GM21786 (cell line): ENCODE results near the gene HAUS3.

ENCODE experiments used
- ATAC-seq: cut with Tn5 transposase; IDR thresholded peaks from one replicate; pipeline ENCODE4 v1.9.1; 2021; ENCODE audit not compliant: unreplicated experiment

HAUS3 gene

GRCh38 chr4:2265113-2266110 is 23.5 kb upstream of the HAUS3 start:
- no peak for ATAC-seq

DNA sequence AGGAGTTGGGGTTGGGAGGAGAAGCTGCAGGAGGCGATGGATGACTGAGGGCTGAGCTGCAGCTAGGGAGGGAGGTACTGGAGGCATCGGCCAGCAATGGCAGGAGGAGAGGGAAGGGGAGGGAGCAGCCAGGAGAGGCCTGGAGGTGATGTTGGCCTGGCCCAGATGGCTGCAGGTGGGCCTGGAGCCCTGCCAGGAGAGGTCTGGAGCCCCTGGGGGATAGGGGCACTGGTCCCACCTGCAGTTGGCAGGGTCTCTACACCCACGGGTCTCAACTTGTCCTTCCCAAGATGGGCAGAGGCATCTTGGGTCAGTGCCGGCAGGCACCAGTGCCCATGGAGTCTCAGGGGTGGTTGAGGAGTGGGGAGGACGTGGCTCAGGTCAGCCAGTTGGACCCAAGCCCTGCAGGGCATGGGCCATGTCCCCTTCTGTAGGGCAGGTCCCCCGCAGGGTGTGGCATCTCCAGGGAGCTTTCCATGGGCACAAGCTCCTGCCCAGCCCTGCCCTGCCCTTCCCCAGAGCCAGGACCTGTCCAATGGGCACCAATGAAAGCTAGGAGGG is 22.6 kb upstream of the HAUS3 start:
- no peak for ATAC-seq

- ATAC-seq = no peak
Observed at GRCh38 chr4:2263926-2264321, 22.0 kb upstream of the HAUS3 start.

DNA sequence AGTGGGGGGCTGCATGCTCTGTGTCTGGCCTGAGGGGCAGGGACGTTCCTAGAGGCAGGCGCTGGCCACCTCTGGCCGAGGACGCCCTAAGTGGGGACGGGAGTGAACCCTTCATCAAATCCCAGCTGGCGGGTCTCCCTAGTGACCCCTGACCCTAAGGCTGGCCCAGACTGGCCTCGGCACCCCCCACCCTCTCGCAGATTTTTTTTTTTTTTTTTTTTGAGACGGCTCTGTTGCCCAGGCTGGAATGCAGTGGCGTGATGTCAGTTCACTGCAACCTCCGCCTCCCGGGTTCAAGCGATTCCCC is 21.0 kb upstream of the HAUS3 start:
- ATAC-seq = no peak

GRCh38 chr4:2262145-2262943 is 20.4 kb upstream of the HAUS3 start:
- ATAC-seq = peak; percentile 91

DNA sequence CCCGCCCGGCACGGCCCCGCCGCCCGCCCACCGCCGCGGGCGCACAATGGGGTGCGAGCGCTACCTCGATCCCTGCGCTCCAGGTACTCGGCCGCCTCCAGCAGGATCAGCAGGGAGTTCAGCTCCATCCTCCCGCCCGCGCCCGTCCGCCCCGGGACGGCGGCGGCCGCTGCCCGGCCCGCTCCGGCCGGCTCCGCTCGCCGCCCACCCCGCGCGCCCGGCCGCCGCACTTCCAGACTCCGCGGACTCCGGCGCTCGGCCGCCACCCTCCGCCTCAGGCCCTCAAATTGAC is 19.9 kb upstream of the HAUS3 start, which contains the start of gene MXD4:
MXD4 (minus strand) TSS at position 257 of the 292 bp plus-strand sequence; CDS start at position 128, 129 bp downstream.
- ATAC-seq = peak; percentile 1

DNA sequence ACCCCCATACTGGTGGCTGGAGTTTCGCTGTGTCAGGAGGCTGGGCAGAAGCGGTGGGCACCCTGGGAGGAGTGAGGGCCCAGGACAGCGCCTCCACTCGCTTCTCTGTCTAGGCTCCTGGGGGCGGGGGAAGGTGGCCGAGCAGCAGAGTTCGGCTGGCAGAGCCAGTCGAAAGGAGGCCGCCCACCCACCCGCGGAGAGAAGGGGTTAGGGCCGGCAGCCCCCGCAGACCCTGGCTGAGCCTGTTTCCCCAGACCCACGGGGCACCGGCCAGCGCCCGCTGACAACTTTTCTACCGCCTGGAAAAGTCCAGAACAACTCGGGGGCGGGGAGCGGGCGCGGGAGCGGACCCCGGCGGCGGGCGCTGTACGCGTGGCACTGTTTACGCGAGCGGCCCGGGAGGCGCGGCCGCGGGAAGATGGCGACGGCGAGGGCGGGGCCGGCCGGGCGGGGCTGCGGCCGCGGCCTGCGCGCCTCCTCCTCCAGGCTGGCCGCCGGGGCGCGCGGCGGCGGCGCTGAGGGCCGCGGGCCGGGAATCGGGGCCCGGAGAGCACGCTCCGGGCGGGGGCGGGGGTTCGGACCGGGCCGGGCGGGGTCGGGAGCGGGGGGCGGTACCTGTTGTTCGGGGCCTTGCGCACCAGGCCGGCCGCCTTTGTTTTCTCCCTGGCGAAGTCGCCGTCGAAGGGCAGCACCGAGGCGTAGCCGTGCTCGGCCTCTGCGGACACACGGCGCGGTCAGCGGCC is 19.4 kb upstream of the HAUS3 start:
- no peak for ATAC-seq

DNA sequence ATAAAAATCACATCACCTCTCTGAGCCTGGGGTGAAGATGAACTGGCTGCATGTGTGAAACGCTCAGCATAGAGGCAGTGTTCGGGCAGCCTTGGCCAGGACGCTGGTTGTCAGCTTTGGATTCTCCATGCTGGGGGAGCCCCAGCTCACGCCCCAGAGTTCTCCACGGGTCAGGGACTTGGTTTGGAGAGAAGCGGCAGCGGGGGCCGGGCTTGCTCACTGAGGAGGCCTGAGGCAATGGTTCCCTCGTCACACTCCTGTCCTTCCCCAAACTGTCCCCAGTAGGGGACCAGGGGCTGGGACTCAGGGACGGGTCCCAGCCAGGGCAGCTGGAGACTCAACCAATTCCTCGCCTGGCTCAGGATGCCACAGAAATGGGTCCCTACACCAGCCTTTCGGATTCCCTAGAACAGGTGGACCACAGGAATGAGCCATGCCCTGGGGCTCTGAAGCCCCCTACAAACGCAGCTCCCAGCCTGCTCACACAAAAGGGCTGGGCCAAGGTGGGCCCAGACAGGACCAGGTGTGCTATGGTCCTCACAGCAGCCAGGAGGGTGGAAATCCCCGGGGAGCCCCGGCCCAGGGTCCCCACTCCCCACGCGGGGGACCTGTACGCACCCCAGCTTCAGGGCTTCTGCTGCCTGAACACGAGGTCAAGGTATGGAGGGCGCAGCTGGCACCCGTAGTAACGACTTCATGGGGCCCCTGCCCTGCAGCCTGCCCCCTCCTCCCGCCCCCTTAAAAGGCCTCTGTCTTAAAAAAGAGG is 18.6 kb upstream of the HAUS3 start:
- no peak for ATAC-seq

DNA sequence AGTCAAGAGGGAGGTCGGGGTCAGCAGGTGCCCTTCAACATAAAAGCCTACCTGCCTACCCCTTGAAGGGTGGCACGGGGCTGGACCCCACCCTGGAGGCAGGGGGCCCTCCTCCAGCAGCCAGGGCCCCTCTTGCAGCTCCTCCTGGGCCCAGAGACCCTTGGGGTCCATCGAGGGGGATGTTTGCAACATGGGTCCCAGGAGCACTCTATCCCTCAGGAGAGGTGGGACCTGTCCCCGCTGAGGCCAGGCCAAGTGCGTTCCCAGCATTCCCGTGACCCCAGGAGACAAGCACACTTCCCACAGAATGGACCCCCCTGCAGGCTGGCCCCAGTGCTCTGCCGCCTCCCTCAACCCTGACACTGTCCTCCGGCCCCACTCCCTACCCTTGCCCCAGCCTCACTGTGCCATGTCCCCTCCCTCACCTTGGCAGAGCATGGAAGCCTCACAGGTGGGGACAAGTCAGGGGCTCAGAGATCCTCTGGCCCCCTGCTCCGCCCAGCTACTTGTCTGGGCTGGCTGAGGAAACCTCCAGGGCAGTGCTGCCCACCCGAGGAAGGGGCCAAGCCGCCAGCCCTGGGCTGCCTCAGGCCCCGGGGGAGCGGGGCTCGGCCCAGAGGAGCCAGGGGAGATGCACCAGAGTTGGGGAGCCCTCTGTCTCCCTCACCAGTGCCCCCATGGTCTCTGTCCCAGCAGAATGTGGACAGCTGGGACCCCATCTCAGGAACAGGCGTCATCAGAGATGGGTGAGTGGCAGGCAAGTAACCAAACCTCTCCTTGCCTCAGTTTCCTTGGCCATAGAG is 17.8 kb upstream of the HAUS3 start:
- ATAC-seq = no peak

GRCh38 chr4:2259036-2259540 is 17.2 kb upstream of the HAUS3 start:
- no peak for ATAC-seq

DNA sequence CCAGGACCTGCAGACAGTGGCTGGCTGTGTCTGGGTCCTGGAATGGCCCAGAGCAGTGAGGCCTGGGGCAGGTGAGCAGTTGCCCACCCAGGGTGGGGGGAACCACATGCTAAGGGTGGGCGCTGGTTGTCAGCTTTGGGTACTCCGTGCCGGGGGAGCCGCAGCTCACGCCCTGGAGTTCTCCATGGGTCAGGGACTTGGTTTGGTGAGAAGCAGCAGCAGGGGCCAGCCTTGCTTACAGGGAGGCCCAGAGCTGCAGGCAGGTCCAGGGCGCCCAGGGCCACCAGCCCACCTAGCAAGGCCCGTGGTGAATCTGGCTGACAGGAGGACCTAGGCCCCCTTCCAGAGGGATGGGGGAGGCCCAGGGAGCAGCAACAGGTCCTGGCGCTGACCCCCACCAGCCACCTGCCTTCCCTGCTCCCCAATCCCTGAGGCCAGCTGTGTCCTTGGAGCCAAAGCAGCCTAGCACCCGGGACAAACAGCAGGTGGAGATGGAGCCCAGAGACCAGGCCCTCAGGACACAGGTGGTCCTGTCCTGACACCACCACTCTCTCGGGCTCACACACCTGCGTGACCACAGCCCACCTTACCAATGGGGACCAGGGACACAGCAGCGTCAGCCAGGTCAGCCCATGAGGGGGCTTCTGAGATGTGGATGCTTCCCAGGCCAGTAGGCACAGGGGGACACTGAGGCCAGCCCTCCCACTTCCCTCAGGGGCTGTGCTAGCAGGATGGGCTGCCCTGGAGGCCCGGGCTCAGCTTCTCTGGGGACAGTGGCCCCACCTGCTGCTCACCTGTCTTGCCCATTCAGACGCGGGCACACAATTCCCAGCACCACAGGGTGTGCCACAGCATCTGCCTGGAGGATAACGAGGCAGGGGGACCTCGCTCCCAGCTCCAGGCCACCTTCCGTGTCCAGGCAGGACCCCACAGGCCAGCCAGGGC is 16.4 kb upstream of the HAUS3 start:
- no peak for ATAC-seq

DNA sequence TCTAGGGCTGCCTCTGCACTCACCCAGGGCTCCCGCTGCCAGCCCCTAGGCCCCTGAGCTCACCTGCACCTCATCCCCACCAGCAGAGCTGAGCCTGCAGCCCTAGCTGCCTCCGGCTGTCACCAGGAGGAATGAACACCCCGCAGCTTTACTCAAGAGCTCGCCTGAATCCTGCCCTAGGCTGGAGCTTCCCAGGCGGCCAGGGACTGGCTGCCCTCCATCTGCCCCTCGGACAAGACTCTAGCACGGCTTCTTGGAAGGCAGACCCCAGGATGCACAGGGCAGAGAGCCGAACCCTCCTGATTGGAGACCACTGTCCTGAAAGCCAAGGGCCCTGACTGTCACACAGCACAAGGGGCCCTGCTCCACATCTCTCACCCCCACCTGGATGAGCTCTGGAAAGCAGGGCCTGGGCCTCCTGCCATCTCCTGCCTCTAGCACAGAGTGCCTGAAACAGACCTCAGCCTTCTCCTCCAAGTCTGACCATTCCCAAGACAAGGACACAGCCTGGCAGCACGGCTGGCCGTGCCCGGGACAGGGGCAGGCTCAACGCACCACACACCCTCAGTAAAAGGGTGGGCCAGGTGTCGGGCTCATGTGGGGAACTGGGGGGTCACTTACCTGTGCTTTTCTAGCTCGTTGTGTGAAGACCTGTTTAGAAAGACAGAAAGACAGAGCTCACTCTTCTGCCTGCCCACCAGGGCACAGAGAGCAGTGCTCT is 15.6 kb upstream of the HAUS3 start:
- ATAC-seq = no peak

DNA sequence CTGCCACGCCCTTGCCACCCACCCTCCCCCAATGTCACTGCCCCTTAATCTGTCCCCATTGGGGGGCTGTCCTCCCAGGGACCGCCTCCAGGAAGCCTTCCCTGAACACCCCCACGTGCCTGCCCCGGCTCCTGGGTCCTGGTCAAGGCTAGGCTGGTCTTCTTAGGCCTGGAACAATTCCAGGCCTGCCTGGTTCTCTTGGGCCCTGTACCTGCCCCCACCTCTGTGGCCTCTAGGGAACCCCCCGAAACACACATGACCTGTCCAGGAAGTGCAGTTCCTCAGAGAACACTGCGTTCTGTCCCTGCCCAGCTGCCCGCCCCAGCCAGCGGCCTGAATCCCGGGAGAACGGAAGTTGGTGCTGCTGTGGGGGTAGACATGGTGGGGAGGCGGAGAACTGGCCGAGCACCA is 14.9 kb upstream of the HAUS3 start:
- ATAC-seq = no peak

DNA sequence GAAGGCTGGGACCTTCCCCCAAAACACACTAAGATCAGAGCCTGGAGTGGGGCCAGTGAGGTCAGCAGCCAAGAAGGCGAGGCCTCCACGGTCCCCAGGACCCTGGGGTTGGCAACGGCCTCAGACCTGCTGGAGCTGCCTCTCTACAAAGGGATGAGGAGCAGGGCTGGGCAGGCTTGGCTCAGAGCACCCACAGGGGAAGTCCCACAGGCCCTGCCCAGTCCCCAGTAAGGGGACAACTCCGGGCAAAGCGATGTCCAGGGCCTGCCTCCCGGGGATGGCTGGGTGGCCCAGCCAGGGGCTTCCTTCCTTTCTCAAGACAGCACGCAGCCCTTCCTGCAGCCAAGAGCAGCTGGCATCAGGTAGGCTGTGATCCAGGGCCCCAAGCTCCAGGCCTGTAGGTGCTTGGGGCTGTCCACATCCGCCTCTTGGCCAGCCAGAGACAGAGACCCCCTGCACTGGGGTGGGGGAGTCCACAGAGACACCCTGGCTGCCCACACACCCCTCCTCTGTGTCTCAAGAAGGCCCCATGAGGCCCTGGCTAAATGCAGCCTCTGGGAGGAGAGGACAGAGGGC is 14.3 kb upstream of the HAUS3 start:
- ATAC-seq = no peak

DNA sequence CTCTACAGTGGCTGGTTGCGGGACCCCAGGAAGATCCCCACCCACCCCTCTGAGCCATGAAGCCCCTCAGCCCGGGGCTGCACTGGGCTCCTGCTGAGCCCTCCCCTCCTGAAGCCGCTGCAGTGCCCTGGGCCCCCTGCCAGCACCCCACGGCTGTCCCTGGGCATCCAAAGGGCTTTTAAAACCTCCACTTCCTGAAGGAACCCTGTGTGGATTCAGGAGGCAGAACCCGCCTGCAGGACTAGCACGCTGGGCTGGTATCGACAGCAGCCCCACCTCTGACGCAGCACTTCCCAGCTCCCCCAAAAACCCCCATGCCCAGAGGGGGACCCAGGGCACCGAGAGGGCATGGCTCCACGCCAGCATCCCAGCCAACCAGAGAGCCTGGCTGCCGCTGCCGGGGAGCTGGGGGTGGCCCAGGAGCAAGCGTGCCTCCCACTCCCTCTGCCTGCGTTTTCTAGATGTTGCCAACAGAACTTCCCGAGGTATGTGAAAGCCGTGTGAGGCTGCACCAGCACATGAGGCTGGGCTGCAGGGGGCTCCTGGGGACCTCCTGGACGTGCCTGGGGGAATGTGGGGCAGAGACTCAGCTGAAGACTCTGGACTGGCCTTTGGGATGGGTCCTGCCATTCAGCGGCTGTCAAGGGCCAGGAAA is 13.7 kb upstream of the HAUS3 start:
- no peak for ATAC-seq

DNA sequence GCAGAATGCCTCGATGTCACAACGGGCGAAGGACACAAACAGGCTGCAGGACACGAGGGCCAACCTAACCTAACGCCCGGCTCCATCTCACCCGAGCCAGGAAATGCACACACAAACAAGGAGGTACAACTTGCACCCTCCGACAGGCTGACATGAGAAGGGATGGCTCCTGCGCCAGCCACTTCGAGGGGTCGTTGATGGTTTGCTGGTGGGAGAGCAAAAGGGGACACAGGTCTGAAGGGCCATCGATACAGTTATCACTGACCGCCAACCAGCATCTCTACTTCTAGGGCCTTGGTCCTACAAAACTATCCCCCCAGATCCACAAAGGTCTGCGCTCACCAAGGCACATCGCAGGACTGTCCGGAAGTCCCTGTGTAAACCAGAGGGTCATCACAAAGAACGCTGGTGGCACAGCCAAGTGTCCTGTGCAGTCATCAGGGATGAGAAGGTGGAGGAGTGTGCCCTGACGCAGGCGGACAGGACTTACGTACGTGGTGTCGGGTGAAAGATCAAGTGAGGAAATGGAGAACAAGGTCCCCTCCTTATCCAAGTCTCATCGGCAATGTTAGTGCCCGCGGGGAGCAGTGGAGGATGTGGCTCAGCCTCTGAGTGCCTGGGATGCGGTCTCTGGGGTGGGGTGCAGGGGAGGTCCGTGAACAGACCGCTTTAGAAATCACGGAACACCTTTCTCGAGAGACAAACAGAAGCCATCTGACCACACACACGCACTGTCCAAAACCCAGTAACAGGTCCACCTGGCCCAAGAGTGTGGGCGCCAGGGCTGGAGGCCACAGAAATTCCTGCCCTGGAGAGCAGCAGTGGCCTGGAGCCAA is 13.0 kb upstream of the HAUS3 start:
- no peak for ATAC-seq
